Activated CD4-positive, alpha-beta T cell treated with anti-CD3 and anti-CD28 coated beads for 36 hours (primary cell): Measurements from ENCODE around the gene USP31. TPM values are rescaled to one million over a fixed set of nuclear protein-coding genes. Genes with fewer than 3 reads are reported as not detected.
A peak's percentile ranks its signal among the peaks of the same experiment; 100 is the strongest.

Source experiments
- ATAC-seq: fragments of 200-7000 bp; cut with Tn5 transposase; one replicate; pipeline ENCODE4 v1.10.0; 2021; ENCODE audit warnings: mild to moderate bottlenecking, moderate library complexity
- CTCF ChIA-PET: fragments of 350-600 bp; sonication (Branson Sonifier 250); formaldehyde crosslinking; loops from one replicate; lab custom pipeline; 2021; ENCODE audit warnings: antibody characterized with exemption; lab: Charles Lee
- POLR2A ChIA-PET: fragments of 350-600 bp; sonication (Branson Sonifier 250); formaldehyde crosslinking; loops from one replicate; lab custom pipeline; 2021; ENCODE audit warnings: antibody characterized with exemption, inconsistent platforms; lab: Charles Lee
- DNase-seq: peaks from one replicate; pipeline ENCODE4 v3.0.0-alpha.2; 2020
- H3K27ac Mint-ChIP-seq: one replicate; pipeline ENCODE4 v1.8.0; 2021; ENCODE audit warnings: mixed read lengths
- H3K27me3 Mint-ChIP-seq: one replicate; pipeline ENCODE4 v1.8.0; 2021; ENCODE audit warnings: mixed read lengths
- H3K36me3 Mint-ChIP-seq: one replicate; pipeline ENCODE4 v1.8.0; 2021; ENCODE audit warnings: low read depth, mixed read lengths
- H3K4me1 Mint-ChIP-seq: one replicate; pipeline ENCODE4 v1.8.0; 2021; ENCODE audit warnings: mixed read lengths
- H3K4me3 Mint-ChIP-seq: one replicate; pipeline ENCODE4 v1.8.0; 2021; ENCODE audit warnings: mild to moderate bottlenecking, moderate library complexity, mixed read lengths
- H3K9me3 Mint-ChIP-seq: one replicate; pipeline ENCODE4 v1.8.0; 2021; ENCODE audit warnings: low read depth, mixed read lengths
- intact Hi-C, 2 experiments: fragments of 100-400 bp; cut with DNase I in 1 of 2; cut with micrococcal nuclease in 1 of 2; formaldehyde crosslinking; loops; one replicate each; pipeline versions ENCODE4 v1.14.2 to v1.15.1; 2022 to 2024; cut with DNase I, micrococcal nuclease
- total RNA-seq, 2 experiments: library from RNA; stranded (reverse); gene quantifications; one replicate each; pipeline ENCODE4 v1.2.3, GENCODE V29; 2021

USP31 gene, protein sequence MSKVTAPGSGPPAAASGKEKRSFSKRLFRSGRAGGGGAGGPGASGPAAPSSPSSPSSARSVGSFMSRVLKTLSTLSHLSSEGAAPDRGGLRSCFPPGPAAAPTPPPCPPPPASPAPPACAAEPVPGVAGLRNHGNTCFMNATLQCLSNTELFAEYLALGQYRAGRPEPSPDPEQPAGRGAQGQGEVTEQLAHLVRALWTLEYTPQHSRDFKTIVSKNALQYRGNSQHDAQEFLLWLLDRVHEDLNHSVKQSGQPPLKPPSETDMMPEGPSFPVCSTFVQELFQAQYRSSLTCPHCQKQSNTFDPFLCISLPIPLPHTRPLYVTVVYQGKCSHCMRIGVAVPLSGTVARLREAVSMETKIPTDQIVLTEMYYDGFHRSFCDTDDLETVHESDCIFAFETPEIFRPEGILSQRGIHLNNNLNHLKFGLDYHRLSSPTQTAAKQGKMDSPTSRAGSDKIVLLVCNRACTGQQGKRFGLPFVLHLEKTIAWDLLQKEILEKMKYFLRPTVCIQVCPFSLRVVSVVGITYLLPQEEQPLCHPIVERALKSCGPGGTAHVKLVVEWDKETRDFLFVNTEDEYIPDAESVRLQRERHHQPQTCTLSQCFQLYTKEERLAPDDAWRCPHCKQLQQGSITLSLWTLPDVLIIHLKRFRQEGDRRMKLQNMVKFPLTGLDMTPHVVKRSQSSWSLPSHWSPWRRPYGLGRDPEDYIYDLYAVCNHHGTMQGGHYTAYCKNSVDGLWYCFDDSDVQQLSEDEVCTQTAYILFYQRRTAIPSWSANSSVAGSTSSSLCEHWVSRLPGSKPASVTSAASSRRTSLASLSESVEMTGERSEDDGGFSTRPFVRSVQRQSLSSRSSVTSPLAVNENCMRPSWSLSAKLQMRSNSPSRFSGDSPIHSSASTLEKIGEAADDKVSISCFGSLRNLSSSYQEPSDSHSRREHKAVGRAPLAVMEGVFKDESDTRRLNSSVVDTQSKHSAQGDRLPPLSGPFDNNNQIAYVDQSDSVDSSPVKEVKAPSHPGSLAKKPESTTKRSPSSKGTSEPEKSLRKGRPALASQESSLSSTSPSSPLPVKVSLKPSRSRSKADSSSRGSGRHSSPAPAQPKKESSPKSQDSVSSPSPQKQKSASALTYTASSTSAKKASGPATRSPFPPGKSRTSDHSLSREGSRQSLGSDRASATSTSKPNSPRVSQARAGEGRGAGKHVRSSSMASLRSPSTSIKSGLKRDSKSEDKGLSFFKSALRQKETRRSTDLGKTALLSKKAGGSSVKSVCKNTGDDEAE (N-terminal part only)
- 1 to 10 TPM; 5.3 to 5.9 TPM for total RNA-seq

DNA sequence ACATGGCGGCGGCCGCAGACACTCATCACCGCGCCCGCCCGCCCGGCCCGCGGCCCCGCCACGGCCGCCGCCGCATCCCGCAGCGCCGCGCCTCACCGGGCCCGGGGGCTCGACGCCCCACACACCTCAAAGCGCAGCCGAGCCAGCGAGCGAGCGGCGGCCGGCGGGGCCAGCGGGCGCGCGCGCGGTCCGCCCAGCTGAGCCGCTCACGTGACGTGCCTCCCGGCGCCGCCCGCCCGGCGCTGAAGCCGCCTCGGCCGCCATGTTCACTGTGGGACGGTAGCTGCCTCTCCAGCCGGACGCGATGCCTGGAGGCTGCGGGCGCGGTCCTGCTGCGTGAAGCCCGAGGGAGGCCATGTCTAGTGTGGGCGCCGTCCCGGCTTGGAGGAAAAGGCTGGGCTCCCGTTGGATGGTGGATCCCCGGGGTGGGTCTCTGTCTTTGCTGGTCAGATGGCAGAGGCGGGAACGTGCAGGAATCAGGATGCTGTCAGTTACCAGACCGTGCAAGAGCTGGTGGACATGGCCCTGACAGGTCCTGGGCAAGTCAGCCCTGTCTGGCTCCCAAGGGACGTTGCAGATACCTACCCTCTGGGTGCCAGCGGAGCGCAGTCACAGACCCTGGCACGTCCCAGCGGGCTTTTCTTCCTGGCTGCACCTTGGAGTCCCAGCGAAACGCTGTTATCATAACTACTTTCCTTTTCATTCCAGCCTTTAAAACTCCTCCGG, at the start of gene USP31:
Gene USP31, minus strand, starts transcription at position 186 of the 726 bp plus-strand sequence. Its CDS starts 182 bp downstream, at position 4.
- intact Hi-C loops = loop anchor here in 1 of 2 experiments (1.0 to 2.0 kb wide), 7 partner anchors 33 to 1550 kb away; partner anchors contain the start of genes DCTN5, EARS2, GGA2 and METTL9
- H3K9me3 Mint-ChIP-seq = no peaks in the 10 kb centered on the region
- H3K27me3 Mint-ChIP-seq = no peaks in the 10 kb centered on the region
- peaks cover 5% of the 10 kb centered on the region for H3K36me3 Mint-ChIP-seq
- peak within 1 kb of the TSS; percentile 86 for H3K27ac Mint-ChIP-seq
- H3K4me3 Mint-ChIP-seq = peak within 1 kb of the TSS; percentile 86
- CTCF ChIA-PET = interaction anchor here (0.6 kb wide), 2 partner anchors 24 to 64 kb away, joined by 3 read pairs; no protein-coding TSS in a partner anchor
- peaks cover 28% of the 10 kb centered on the region for H3K4me1 Mint-ChIP-seq
- POLR2A ChIA-PET = no interaction called here
- DNase-seq (peak; percentile 94), ATAC-seq (peak; percentile 99)

DNA sequence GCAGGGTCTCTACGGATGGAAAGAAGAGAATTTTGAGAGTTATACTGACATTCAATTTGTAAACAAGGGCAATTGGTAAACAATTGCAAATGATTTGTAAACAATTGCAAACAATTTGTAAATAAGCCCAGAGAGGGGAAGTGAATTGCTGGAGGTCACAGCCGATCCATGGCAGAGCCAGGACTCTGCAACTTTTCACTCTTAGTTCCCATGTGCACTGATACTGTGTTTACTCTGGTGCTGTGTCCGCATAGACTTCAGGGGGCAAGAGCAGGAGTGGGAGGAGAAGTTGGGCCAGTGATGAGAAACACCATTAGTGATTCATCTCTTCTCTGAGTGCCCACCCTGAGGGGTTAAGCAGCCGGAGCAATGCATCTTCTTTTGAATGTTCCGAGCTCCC, 47.3 kb upstream of the USP31 start:
- DNase-seq (no peak), ATAC-seq (no peak)
- intact Hi-C loops = no loop called here
- peaks cover 26% of the 10 kb centered on the region for H3K27me3 Mint-ChIP-seq
- no peaks in the 10 kb centered on the region for H3K4me1 Mint-ChIP-seq
- H3K4me3 Mint-ChIP-seq = no peak overlapping the region
- no peaks in the 10 kb centered on the region for H3K36me3 Mint-ChIP-seq
- H3K9me3 Mint-ChIP-seq = no peaks in the 10 kb centered on the region
- ChIA-PET CTCF (no interaction called here), POLR2A (no interaction called here)
- no peak overlapping the region for H3K27ac Mint-ChIP-seq

DNA sequence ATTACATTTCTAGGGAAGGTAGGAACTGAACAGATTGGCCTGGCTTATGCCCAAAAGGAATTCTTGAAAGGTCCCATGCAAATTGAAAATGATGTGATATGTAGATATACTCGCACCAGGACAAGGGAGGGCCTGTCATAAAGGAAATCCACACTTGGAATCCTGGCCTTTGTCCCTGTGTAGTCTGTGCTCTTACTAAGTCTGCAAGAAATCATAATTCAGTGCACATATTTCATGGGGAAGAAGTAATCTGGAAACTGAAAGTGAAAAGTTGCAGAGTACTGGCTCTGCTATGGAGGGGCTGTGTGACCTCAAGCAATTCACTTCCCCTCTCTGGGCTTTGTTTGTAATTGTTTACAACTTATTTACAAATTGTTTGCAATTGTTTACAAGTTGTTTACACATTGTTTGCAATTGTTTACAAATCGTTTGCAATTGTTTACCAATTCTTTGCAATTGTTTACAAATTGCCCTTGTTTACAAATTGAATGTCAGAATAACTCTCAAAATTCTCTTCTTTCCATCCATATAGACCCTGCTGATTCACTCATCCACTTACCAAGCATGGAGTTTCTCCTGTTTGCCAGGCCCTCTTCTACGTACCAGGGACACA, 46.2 kb upstream of the USP31 start:
- POLR2A ChIA-PET = no interaction called here
- intact Hi-C loops = no loop called here

DNA sequence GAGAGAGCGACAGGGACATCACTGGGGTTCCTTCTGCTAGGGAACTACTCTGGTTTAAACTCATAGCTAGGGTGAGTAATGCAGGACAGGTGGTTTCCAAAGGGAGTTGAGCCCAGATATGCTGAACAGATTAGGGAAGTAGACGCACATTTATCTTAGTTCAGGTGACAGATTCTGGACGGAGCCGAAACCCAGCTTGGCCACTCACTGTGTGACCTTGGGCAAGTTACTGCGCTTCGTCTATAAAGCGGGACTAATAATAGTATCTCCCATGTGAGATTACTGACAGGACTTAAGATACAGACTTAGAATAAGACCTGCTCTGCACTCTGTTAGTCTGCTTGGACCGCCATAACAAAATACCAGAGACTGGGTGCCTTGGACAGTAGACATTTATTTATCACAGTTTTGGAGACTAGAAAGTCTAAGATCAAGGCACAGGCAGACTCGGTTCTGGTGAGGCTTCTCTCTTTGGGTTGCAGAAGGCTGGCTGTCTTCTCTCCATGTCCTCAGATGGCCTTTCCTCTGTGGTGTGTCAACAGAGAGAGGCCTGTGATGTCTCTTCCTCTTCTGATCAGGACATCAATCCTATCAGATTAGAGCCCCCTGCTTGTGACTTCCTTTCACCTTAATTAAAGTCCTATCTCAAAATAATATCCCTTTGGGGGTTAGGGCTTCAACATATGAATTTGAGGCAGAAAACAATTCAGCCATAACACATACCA, 45.4 kb upstream of the USP31 start:
- no peak for ATAC-seq
- POLR2A ChIA-PET = no interaction called here
- H3K4me1 Mint-ChIP-seq = no peaks in the 10 kb centered on the region
- intact Hi-C loops = no loop called here
- DNase-seq = no peak
- CTCF ChIA-PET = no interaction called here
- no peaks in the 10 kb centered on the region for H3K36me3 Mint-ChIP-seq
- no peaks in the 10 kb centered on the region for H3K9me3 Mint-ChIP-seq
- H3K27me3 Mint-ChIP-seq = peaks cover 19% of the 10 kb centered on the region
- no peak overlapping the region for H3K4me3 Mint-ChIP-seq
- no peak overlapping the region for H3K27ac Mint-ChIP-seq

More for the DNA sequence above, 46.2 kb upstream of the USP31 start:
- Mint-ChIP-seq H3K27me3 (peaks cover 21% of the 10 kb centered on the region), H3K36me3 (no peaks in the 10 kb centered on the region), H3K4me3 (no peak overlapping the region), H3K27ac (no peak overlapping the region), H3K9me3 (no peaks in the 10 kb centered on the region), H3K4me1 (no peaks in the 10 kb centered on the region)
- DNase-seq (no peak), ATAC-seq (peak; percentile 57)
- CTCF ChIA-PET = no interaction called here

DNA sequence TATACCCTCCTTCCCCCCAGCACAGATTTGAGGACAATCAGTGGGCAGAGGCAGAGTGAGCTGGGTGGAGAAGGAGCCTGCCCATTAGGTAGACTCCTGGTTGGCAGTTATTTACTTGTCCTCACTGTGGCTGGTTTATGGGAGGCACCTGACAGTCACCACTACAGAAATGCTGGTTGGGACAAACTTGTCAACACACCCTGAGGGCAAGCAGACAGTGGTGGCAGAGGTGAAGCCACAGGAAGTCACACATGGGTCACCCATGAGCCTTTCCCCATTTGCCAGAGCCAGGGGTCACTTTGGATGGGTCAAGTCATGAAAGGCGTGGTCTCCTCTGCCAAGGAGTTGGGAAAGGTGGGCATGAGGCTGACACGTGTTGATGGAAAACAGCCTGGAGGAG, 39.7 kb upstream of the USP31 start:
- DNase-seq (no peak), ATAC-seq (no peak)
- CTCF ChIA-PET = no interaction called here
- intact Hi-C loops = no loop called here
- Mint-ChIP-seq H3K27me3 (peaks cover 27% of the 10 kb centered on the region), H3K9me3 (no peaks in the 10 kb centered on the region), H3K36me3 (no peaks in the 10 kb centered on the region), H3K4me3 (no peak overlapping the region), H3K27ac (no peak overlapping the region), H3K4me1 (no peaks in the 10 kb centered on the region)
- POLR2A ChIA-PET = no interaction called here

DNA sequence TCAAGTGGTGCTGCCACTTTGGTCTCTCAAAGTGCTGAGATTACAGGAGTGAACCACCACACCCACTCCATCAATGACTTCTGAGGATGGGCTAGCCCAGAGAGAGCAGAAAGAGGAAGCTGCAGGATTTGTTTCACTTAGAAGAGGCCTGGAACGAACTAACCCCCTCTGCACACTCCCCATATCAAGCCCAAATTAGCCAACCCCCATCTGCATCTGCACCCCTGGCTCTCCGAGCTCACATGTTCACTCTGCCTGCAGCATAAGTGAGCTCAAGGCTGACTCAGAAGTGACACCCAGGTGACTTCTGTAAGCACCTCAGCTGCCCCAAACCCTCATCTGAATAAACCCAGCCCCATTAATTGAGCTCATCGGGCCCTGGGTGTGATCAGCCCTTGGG, 38.1 kb upstream of the USP31 start:
- ChIA-PET CTCF (interaction anchor here (0.6 to 2.0 kb wide), 2 partner anchors 14 to 248 kb away, joined by 3 to 17 read pairs; no protein-coding TSS in a partner anchor), POLR2A (no interaction called here)
- DNase-seq = no peak
- H3K27ac Mint-ChIP-seq = no peak overlapping the region
- H3K27me3 Mint-ChIP-seq = peaks cover 31% of the 10 kb centered on the region
- no peaks in the 10 kb centered on the region for H3K36me3 Mint-ChIP-seq
- no peak overlapping the region for H3K4me3 Mint-ChIP-seq
- no peaks in the 10 kb centered on the region for H3K4me1 Mint-ChIP-seq
- H3K9me3 Mint-ChIP-seq = no peaks in the 10 kb centered on the region
- intact Hi-C loops = no loop called here
- no peak for ATAC-seq

DNA sequence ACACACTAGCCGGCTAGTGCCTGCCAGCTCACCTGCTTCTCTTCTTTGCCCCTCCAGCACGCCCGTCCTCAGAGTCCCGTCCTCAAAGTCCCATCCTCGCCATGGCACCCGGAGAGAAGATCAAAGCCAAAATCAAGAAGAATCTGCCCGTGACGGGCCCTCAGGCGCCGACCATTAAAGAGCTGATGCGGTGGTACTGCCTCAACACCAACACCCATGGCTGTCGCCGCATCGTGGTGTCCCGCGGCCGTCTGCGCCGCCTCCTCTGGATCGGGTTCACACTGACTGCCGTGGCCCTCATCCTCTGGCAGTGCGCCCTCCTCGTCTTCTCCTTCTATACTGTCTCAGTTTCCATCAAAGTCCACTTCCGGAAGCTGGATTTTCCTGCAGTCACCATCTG, 36.9 kb upstream of the USP31 start:
- Mint-ChIP-seq H3K36me3 (no peaks in the 10 kb centered on the region), H3K4me3 (no peak overlapping the region), H3K27me3 (peaks cover 36% of the 10 kb centered on the region), H3K9me3 (no peaks in the 10 kb centered on the region), H3K4me1 (peaks cover 8% of the 10 kb centered on the region), H3K27ac (no peak overlapping the region)
- intact Hi-C loops = no loop called here
- POLR2A ChIA-PET = no interaction called here
- CTCF ChIA-PET = interaction anchor here (2.0 kb wide), 1 partner anchor 249 kb away, joined by 17 read pairs; no protein-coding TSS in a partner anchor
- ATAC-seq (no peak), DNase-seq (no peak)

DNA sequence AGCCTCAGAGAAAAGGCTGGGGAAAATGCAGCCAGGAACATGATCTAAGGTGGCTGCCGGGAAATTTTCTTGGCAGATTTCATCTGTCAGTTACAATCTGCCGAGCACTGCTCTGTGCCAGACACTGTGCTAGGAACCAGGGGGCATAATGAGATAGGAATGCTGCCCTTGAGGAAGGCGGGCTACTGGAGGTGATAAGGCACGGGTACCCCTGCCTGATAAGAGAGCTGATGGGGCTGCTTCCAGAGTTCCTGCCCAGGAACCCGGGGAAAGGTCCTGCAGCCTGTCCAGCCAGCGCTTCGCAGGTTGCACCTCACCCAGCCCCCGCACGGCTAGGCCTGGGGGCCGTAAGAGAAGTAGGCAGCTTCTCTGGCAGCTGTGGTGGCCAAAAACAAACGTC, 36.4 kb upstream of the USP31 start:
- ATAC-seq (no peak), DNase-seq (no peak)
- Mint-ChIP-seq H3K4me1 (peaks cover 8% of the 10 kb centered on the region), H3K36me3 (no peaks in the 10 kb centered on the region), H3K4me3 (no peak overlapping the region), H3K27me3 (peaks cover 39% of the 10 kb centered on the region), H3K27ac (no peak overlapping the region), H3K9me3 (no peaks in the 10 kb centered on the region)
- CTCF ChIA-PET = interaction anchor here (1.1 kb wide), 1 partner anchor 249 kb away, joined by 4 read pairs; no protein-coding TSS in a partner anchor
- intact Hi-C loops = no loop called here
- POLR2A ChIA-PET = no interaction called here

DNA sequence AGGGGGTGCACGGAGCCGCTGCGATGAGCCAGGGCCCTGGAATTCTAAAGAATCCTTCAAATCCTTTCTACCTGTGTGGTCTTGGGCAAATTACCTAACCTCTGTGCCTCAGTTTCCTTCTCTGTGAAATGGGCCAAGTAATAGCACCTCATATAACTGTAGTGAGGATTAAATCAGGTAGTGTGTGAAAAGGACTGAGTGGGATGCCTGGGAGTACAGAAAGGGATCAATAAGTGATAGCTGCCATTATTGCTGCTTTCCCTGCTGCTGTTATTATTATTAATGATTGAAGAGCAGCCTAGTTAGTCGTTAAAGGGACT, 34.3 kb upstream of the USP31 start:
- CTCF ChIA-PET = interaction anchor here (0.6 to 4.9 kb wide), 9 partner anchors 9 to 402 kb away, joined by 3 to 64 read pairs (median 3); no protein-coding TSS in a partner anchor
- H3K36me3 Mint-ChIP-seq = no peaks in the 10 kb centered on the region
- no peak overlapping the region for H3K4me3 Mint-ChIP-seq
- ATAC-seq (no peak), DNase-seq (no peak)
- intact Hi-C loops = no loop called here
- H3K9me3 Mint-ChIP-seq = no peaks in the 10 kb centered on the region
- H3K4me1 Mint-ChIP-seq = peaks cover 8% of the 10 kb centered on the region
- H3K27me3 Mint-ChIP-seq = peaks cover 49% of the 10 kb centered on the region
- no peak overlapping the region for H3K27ac Mint-ChIP-seq
- POLR2A ChIA-PET = no interaction called here
